Body of pancreas (tissue), 4 donors: ENCODE measurements around the gene CYP2W1. TPM values are rescaled to one million over a fixed set of nuclear protein-coding genes. Genes with fewer than 3 reads are reported as not detected.

Experiments
- ATAC-seq: fragments of 150-250 bp; one replicate; pipeline ENCODE4 v1.9.1; 2016
- DNase-seq, 4 donors: peaks; one replicate each; pipeline ENCODE4 v3.0.0-alpha.2; 2019
- H3K27ac ChIP-seq, 4 donors: fragments of 200-600 bp; sonication (generic); 1 replicate in 3 of 4; 2 replicates in 1 of 4; pipeline versions ENCODE4 v1.5.1 to v1.6.1; 2016 to 2019; ENCODE audit warnings: mild to moderate bottlenecking in 1 of 4, mixed read lengths in 1 of 4, moderate library complexity in 1 of 4
- H3K27me3 ChIP-seq, 2 donors: fragments of 200-600 bp; sonication (generic); one replicate each; pipeline ENCODE4 v1.6.0; 2016; ENCODE audit warnings: mild to moderate bottlenecking in 1 of 2
- H3K36me3 ChIP-seq, 2 donors: fragments of 200-600 bp; sonication (generic); replicated peaks in 1 of 2; 2 replicates each; pipeline ENCODE4 v1.5.1; 2016; ENCODE audit warnings: low read depth in 2 of 2; ENCODE audit not compliant: insufficient read depth in 1 of 2
- H3K4me1 ChIP-seq: fragments of 200-600 bp; sonication (generic); one replicate; pipeline ENCODE4 v1.6.0; 2016
- H3K4me3 ChIP-seq, 2 donors: fragments of 200-600 bp; sonication (generic); 1 replicate in 1 of 2; 2 replicates in 1 of 2; pipeline ENCODE4 v1.5.1; 2016 to 2019
- H3K9me3 ChIP-seq, 3 donors: fragments of 200-600 bp; sonication (generic); 1 replicate in 2 of 3; 2 replicates in 1 of 3; pipeline ENCODE4 v1.5.1; 2016
- POLR2A ChIP-seq, 3 donors: fragments of 450-650 bp; IDR thresholded peaks; one replicate each; pipeline ENCODE4 v1.6.1; 2016; ENCODE audit warnings: antibody characterized with exemption in 3 of 3, mild to moderate bottlenecking in 2 of 3
- WGBS, 2 donors: methylation state at CpG; one replicate each; pipeline ENCODE4 v1.1.5; 2017; 5-methylcytosine and 5-hydroxymethylcytosine counted together
- intact Hi-C: fragments of 100-400 bp; cut with DNase I; formaldehyde crosslinking; loops from one replicate; pipeline ENCODE4 v1.15.1; 2023
- total RNA-seq, 2 donors: library from RNA; depleted of rRNA; stranded (reverse); fragments of >200 nt; gene quantifications; one replicate each; pipeline ENCODE4 v1.1.0, GENCODE V29; 2016
- TF ChIP-seq, protein P1 (sequence below), 7 experiments: fragments of 450-650 bp in 4 of 7; fragments of 200-600 bp in 3 of 7; sonication (generic) in 3 of 7; IDR thresholded peaks; one replicate each; pipeline ENCODE4 v1.5.1; 2016 to 2019; ENCODE audit warnings: antibody characterized with exemption in 7 of 7

Gene CYP2W1
- total RNA-seq, 2 donors from 2014 or later = not detected

DNA sequence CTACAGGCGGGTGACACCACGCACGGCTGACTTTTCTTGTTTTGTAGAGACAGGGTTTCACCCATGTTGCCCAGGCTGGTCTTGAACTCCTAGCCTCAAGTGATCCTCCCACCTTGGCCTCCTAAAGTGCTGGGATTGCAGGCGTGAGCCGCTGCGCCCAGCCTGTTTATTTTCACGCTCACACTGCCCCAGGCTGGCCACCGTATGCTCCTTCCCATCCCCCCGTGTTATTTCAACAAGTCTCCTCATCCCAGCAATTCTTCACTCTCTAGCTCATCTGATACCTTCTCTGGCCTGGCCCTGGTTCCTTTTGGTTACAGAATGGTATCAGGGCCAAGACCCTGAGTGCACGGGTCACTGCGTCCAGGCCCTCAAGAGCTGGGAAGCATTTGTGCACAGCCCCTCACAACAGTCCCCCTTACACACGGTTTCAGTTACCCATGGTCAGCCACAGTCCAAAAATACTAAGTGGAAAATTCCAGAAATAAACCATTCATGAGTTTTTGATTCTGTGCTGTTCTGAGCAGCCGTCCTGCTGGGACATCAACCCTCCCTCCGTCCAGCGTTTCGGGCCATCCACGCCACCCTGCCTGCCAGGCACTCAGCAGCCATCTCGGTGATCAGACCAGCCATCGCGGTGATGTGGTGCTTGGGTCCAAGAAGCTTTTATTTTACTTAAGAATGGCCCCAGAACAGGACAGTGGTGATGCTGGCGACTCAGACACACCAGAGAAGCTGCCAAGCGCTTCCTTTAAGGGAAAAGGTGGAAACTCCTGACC lies 16.5 kb upstream of the CYP2W1 start:
- H3K27ac ChIP-seq = no peak overlapping the region
- WGBS, 2 donors = 82 to 86% methylated on average over 22 of the region's 22 CpGs
- peaks cover 6 to 15% of the 10 kb centered on the region in 2 donors for H3K36me3 ChIP-seq
- DNase-seq (no peak), ATAC-seq (no peak)
- no peaks in the 10 kb centered on the region for H3K27me3 ChIP-seq
- peaks cover 24% of the 10 kb centered on the region for H3K4me1 ChIP-seq
- intact Hi-C loops = loop anchor here (5.0 kb wide), 1 partner anchor 64 kb away; no protein-coding TSS in a partner anchor
- H3K9me3 ChIP-seq = no peaks in the 10 kb centered on the region
- H3K4me3 ChIP-seq = no peak overlapping the region
- TF ChIP-seq, protein P1, sequence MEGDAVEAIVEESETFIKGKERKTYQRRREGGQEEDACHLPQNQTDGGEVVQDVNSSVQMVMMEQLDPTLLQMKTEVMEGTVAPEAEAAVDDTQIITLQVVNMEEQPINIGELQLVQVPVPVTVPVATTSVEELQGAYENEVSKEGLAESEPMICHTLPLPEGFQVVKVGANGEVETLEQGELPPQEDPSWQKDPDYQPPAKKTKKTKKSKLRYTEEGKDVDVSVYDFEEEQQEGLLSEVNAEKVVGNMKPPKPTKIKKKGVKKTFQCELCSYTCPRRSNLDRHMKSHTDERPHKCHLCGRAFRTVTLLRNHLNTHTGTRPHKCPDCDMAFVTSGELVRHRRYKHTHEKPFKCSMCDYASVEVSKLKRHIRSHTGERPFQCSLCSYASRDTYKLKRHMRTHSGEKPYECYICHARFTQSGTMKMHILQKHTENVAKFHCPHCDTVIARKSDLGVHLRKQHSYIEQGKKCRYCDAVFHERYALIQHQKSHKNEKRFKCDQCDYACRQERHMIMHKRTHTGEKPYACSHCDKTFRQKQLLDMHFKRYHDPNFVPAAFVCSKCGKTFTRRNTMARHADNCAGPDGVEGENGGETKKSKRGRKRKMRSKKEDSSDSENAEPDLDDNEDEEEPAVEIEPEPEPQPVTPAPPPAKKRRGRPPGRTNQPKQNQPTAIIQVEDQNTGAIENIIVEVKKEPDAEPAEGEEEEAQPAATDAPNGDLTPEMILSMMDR (IDR thresholded peaks at IDR 0.05) = no peak
- no peak for TF ChIP-seq POLR2A (IDR thresholded peaks at IDR 0.05)

DNA sequence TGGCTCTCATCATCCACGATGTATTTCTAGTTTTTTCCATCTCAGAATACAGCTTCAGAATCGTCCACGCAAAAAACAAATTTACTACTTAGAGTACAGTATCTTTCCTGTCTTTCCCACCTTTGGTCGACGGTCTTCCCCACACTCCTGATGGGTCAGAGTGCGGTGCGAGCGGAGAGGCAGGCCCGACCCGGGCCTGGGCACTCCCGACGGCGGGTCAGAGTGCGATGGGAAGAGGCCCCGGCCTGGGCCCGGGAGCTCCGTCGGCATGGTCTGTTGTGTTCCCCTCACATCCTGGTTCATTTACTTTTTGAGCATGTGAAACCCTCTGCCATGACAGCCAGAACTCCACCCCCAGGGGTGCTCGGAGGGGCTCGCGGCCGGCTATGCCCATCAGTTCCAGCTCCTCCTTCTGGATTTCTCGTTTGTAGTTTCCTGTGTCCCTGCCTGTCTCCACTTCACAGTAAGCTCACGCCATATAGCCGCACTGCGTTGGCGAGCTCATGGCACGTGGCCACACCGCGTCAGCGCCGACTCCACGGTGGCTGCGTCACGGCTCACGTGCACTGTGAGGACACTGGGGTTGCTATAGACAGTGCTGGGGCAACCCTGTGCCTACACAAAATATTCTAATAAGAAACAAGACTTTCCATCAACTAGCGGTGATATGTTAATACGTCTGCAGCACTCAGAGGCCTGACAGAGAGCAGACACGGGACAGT lies 15.5 kb upstream of the CYP2W1 start:
- no peak overlapping the region for H3K27ac ChIP-seq
- no peak for DNase-seq
- peaks cover 6 to 15% of the 10 kb centered on the region in 2 donors for H3K36me3 ChIP-seq
- intact Hi-C loops = loop anchor here (5.0 kb wide), 1 partner anchor 65 kb away; no protein-coding TSS in a partner anchor
- ATAC-seq = no peak
- H3K4me3 ChIP-seq = no peak overlapping the region
- no peaks in the 10 kb centered on the region for H3K9me3 ChIP-seq
- peaks cover 31% of the 10 kb centered on the region for H3K4me1 ChIP-seq
- TF ChIP-seq, protein P1 (IDR thresholded peaks at IDR 0.05) = no peak
- no peak for TF ChIP-seq POLR2A (IDR thresholded peaks at IDR 0.05)
- no peaks in the 10 kb centered on the region for H3K27me3 ChIP-seq
- WGBS, 2 donors = 91 to 93% methylated on average over 36 to 39 of the region's 39 CpGs

DNA sequence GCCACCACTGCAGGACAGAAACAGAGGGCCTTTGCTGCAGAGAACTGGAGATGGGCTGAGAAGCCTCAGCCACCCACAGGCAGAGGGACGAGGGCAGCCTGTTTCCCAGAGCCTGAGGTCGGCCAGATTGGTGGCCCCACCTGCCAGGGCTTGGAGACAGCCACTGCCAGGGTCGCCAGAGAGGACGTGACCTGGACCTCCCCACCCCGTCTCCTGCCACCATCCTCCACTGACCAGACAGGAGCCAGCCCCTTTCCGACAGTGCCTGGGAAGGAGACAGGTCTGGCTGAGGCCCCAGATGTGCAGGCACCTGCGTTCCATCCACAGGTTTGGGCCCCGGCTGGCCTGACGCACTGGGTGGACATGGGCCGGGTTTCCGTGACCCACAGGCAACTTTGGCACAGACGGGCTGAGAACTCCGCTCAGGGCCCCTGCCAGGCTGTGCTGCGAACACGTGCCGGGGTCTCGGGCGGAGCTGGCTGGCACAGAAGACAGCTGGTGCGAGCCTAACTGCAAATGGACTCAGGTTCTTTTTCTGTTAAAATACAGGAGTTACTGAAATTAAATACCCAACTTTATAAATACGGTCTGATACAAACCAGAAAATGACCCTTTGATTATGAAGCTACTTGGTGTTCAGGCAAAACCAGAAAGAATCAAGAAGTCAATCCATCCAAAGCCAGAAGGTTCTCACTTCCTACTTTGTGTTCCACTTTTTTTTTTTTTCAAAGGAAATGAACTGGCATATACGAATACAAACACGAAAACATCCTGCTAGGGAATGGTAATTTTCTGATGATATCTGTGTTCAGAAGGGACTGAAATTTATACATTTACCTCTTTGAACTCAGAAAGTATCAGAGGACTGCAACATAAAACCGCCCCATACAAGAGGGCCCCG lies 14.5 kb upstream of the CYP2W1 start:
- intact Hi-C loops = loop anchor here (5.0 kb wide), 1 partner anchor 66 kb away; no protein-coding TSS in a partner anchor
- H3K9me3 ChIP-seq = no peaks in the 10 kb centered on the region
- ATAC-seq = no peak
- DNase-seq = no peak
- no peak overlapping the region for H3K27ac ChIP-seq
- peaks cover 37% of the 10 kb centered on the region for H3K4me1 ChIP-seq
- H3K36me3 ChIP-seq = peaks cover 6 to 15% of the 10 kb centered on the region in 2 donors
- no peak overlapping the region for H3K4me3 ChIP-seq
- 91 to 95% methylated on average over 16 to 24 of the region's 24 CpGs for WGBS, 2 donors
- no peaks in the 10 kb centered on the region for H3K27me3 ChIP-seq
- TF ChIP-seq, protein P1 (IDR thresholded peaks at IDR 0.05) = no peak
- TF ChIP-seq POLR2A (IDR thresholded peaks at IDR 0.05) = no peak

DNA sequence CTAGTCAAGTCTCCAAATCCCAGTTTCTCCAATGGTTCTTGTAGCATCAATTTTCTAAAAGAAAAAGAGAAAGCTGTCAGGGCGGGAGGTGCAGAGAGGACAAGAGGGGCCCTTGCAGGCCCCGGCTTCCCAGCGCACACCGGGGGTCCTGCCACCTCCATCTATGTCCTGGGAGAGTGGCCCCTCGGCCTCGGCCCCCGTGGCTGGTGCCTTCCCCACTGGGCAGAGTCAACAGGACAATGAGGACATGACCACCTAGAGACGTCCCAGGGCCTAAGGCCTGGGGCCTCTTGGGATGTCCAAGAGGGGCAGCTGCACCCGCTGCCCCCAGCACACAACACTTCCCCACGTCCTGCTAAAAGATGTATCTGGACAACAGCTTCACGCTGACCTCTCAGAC lies 13.6 kb upstream of the CYP2W1 start:
- Histone ChIP-seq H3K36me3 (peaks cover 6 to 15% of the 10 kb centered on the region in 2 donors), H3K4me1 (peaks cover 39% of the 10 kb centered on the region), H3K27me3 (no peaks in the 10 kb centered on the region), H3K27ac (no peak overlapping the region), H3K4me3 (no peak overlapping the region), H3K9me3 (no peaks in the 10 kb centered on the region)
- 90 to 92% methylated on average over 10 to 11 of the region's 11 CpGs for WGBS, 2 donors
- no peak for ATAC-seq
- TF ChIP-seq POLR2A (IDR thresholded peaks at IDR 0.05) = no peak
- TF ChIP-seq, protein P1 (IDR thresholded peaks at IDR 0.05) = no peak
- intact Hi-C loops = loop anchor here (5.0 kb wide), 1 partner anchor 67 kb away; no protein-coding TSS in a partner anchor
- no peak for DNase-seq
